Measurements from ENCODE around the gene DDR1.
"Not testable (repeated sequence)": the region's sequence is repeated elsewhere in the genome, so short reads cannot be mapped to it uniquely, and the experiment has no call there.

The DDR1 gene

GRCh38 chr6:30883685-30884520 lies at the start of gene DDR1:
DDR1 (plus strand) TSS chr6:30884519; CDS start chr6:30888730, 4,211 bp downstream.
- DNase-seq (ENCODE audit: low read depth): no peak

GRCh38 chr6:30834646-30835045 lies 49.7 kb upstream of the DDR1 start:
- no peak for DNase-seq (ENCODE audit: low read depth)

GRCh38 chr6:30835576-30835975 lies 48.7 kb upstream of the DDR1 start:
- DNase-seq (ENCODE audit: low read depth): no peak

DNA sequence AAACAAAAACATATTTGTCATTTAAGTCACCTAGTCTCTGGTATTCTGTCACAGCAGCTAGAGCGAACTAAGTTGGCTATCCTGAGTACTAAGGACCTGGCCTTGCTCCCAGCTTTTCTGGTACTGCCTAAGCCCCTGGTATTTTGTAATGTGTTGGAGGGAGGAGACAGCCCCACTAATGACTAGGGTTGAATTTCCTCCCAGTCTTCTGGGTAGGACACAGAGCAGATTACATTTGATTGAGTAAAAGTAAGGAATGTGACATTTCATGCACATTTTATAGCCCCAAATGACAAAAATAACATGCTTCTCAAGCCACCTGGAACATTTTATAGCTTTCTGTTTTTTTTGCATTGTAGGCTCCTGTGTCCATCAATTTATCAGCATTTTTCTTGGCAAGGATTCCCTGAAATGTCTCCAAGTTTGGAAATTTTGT lies 47.9 kb upstream of the DDR1 start:
- no peak for DNase-seq (ENCODE audit: low read depth)

DNA sequence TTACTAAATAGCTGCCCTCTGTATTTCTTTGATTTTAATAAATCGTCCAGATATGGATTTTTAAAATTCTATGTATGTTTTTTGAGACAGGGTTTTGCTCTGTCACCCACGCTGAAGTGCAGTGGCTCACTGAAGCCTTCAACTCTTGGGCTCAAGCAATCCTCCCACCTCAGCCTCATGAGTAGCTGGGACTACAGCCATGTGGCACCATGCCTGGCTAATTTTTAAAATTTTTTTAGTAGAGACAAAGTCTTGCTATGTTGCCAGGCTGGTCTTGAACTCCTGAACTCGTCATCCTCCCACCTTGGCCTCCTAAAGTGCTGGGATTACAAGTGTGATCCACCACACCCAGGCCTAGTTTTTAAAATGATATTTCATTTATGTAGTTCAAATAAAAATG lies 47.4 kb upstream of the DDR1 start:
- no peak for DNase-seq (ENCODE audit: low read depth)

DNA sequence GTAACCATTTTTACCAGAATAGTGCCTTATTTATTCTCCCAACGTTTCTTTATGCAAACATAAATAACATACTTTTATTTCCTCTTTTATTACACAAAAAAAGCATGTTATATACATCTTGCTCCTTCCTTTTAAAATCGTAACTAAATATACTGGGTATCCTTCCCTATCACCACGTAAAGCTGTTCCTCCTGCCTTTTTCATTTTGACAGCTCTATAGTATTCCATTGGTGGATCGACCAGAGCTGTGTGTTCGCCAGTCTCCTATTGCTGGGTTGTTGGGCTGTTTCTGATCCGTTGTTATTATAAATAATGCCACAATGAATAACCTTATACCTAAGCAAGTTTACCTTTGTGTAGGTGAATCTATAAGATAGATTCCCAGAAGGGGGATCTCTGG lies 46.9 kb upstream of the DDR1 start:
- DNase-seq (ENCODE audit: low read depth): no peak

GRCh38 chr6:30837870-30838269 lies 46.4 kb upstream of the DDR1 start:
- DNase-seq (ENCODE audit: low read depth): no peak

DNA sequence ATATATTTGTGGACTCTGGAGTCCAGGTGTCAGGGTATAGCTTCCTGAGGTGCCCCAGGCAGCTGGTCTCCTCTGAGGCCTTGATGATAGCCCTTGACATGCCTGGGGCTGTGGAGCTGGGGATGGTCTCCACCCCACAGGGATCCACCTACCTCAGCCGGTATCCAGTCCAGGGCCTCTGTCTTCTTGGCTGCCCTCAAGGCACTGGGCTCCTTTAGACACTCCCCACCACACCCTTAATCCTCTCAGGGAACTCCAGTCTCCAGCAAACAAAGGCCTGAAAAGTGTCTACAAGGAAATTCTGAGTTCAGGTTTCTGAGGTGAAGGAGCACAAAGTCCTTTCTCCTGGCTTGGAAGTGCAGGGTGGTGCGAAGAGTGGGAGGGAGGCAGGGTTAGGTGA lies 44.6 kb upstream of the DDR1 start:
- no peak for DNase-seq (ENCODE audit: low read depth)

DNA sequence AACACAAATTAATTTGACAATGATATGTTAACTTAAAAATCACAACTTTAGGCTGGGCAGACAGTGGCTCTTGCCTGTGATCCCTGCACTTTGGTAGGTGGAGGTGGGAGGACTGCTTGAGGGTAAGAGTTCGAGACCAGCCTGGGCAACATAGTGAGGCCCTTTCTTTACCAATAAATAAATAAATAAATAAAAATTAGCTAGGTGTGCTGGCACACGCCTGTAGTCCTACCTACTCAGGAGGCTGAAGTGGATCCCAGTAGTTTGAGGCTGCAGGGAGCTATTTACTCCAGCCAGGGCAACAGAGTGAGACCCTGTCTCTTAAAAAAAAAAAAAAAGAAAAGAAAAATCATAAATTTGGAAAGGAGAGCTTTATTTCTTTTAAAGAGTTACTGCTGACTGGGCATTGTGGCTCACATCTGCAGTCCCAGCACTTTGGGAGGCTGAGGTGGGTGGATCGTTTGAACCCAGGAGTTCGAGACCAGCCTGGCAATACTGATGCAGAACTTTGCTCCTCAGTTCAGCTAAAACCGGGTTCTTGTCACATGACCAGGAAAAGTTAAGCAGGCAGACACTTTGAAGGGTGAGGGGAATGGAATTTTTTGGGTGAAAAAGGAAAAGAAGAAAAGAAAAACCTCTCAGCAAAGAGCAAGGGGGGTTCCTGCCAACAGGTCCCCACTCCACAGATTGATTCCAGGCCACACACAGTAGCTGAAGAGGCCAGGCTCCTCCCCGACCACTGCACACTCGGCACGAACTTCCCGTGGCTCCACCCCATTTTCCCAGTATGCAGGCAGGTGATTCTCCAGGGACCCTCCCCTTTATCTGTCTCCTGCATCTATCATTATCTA lies 44.0 kb upstream of the DDR1 start:
- no peak for DNase-seq (ENCODE audit: low read depth)

- no peak for DNase-seq (ENCODE audit: low read depth)
Measured at GRCh38 chr6:30840935-30841643, 43.2 kb upstream of the DDR1 start.

DNA sequence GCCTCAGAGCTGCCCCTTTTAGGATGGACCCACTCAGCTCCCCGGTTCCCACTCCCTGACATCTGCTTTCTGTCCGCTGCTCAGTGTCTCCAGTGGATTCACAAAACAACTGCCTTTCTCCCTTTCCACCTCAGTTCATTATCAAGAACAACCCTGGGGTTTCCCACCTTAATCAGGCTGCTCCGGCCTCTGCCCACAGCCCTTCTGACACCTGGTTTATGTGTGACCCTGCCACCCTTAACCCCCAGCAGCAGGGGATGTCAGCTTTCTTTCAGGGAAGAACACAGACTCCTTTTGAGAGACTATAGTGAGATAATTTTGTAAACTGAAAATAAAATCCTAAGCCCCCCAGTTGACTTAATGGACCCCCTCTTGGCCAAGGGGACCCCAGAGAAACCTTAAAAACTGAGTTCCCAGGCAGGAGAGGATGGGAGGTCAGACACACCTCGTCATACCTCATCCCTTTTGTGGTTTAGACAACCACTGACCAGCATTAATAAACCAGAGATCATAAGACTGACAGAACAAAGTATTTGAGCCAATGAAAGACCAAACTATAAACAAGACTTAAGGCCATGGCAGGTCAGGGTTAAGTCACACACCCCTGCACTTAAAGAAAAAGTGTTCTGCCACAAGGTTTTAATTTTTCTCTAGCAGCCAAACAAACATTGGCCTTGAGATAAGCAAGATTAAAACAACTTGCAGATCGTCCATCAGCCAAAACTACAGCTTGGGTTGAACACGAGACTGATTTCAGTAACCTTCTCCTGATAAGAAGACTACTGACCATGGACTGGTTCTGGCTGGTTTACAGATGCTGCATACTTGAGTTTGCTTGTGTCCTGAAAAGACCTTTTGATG lies 42.4 kb upstream of the DDR1 start:
- no peak for DNase-seq (ENCODE audit: low read depth)

GRCh38 chr6:30842754-30843610 lies 41.3 kb upstream of the DDR1 start:
- no peak for DNase-seq (ENCODE audit: low read depth)

- no peak for DNase-seq (ENCODE audit: low read depth)
Measured at GRCh38 chr6:30843611-30843998, 40.7 kb upstream of the DDR1 start.

DNA sequence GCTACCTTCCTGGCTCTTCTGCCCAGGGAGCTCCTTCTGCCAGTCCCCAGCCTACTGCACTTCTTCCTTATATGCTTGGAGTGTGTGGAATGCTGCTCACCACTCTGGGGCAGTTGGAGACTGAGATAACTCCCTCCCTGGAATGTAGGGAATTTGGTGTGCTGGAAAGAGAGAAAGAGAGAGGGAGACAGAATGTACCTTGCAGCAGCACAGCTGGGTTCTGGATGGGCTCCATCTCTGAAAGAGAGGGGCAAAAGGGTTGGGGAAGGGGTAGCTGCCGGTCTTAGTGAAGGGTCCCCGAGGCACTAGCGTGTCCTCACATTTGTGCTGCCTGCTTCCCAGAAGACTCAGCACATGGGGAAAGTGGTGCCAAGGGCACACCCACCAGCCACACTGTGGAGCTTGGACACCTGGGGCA lies 40.2 kb upstream of the DDR1 start:
- no peak for DNase-seq (ENCODE audit: low read depth)

DNA sequence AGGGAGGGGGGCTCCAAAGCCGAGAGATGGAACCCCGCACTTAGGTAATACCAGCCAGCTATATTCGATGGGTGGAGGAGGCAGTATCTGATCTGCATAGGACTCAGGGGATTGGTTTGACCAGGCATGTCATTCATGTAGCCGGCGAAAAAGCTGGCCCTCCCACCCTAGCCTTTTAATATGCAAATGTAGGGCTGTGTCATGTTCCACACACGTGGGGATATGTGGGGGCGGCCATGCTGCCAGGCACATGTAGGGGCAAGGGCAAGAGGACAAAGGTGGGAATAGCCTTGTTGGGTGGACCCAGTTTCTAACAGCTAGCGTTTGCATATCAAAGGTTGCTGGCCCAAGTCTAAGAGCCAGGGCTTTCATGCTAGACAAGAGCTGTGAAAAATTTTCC lies 39.1 kb upstream of the DDR1 start:
- no peak for DNase-seq (ENCODE audit: low read depth)

- no peak for DNase-seq (ENCODE audit: low read depth)
Measured at GRCh38 chr6:30847421-30847970, 36.8 kb upstream of the DDR1 start.

- DNase-seq (ENCODE audit: low read depth): no peak
Measured at GRCh38 chr6:30847971-30848436, 36.3 kb upstream of the DDR1 start.

GRCh38 chr6:30849903-30850651 lies 34.2 kb upstream of the DDR1 start:
- DNase-seq (ENCODE audit: low read depth): no peak

DNA sequence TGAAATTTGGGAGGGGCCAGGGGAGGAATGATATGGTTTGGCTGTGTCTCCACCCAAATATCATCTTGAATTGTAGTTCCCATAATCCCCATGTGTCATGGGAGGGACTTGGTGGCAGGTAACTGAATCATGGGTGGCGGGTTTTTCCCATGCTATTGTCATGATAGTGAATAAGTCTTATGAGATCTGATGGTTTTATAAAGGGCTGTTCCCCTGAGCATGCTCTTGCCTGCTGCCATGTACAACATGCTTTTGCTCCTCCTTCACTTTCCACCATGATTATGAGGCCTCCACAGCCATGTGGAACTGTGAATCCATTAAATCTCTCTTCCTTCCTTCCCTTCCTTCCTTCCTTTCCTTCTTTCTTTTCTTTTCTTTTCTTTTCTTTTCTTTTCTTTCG lies 31.9 kb upstream of the DDR1 start:
- DNase-seq (ENCODE audit: low read depth): not testable (repeated sequence)
